GM19099 (cell line): Measurements from ENCODE around the gene VGLL1.

Source experiments
- POLR2A ChIP-seq: IDR thresholded peaks from 3 replicates; pipeline ENCODE4 v1.6.1; 2011; ENCODE audit warnings: low read depth; ENCODE audit not compliant: insufficient read length; ENCODE audit errors: extremely low read depth

Gene VGLL1

GRCh38 chrX:136531951-136532350, at the start of gene VGLL1:
Gene VGLL1 (plus strand): TSS chrX:136532215. CDS start chrX:136536021, 3,806 bp downstream.
- TF ChIP-seq POLR2A, result no peak

- no peak for TF ChIP-seq POLR2A
Measured at GRCh38 chrX:136487647-136488046, 44.4 kb upstream of the VGLL1 start, which contains the start of gene BRS3. Gene BRS3 (plus strand): TSS chrX:136487947. CDS start chrX:136488115, 168 bp downstream.

GRCh38 chrX:136488706-136489105, 43.3 kb upstream of the VGLL1 start:
- TF ChIP-seq POLR2A, result no peak

GRCh38 chrX:136491832-136492231, 40.2 kb upstream of the VGLL1 start:
- no peak for TF ChIP-seq POLR2A

- no peak for TF ChIP-seq POLR2A
Measured at GRCh38 chrX:136493011-136493410, 39.0 kb upstream of the VGLL1 start.

GRCh38 chrX:136495043-136495442, 37.0 kb upstream of the VGLL1 start:
- TF ChIP-seq POLR2A, result no peak

GRCh38 chrX:136496186-136496763, 35.7 kb upstream of the VGLL1 start:
- TF ChIP-seq POLR2A, result no peak

- TF ChIP-seq POLR2A, result peak; percentile 62
Measured at GRCh38 chrX:136496764-136497555, 35.1 kb upstream of the VGLL1 start.

GRCh38 chrX:136497556-136498052, 34.4 kb upstream of the VGLL1 start, which contains the start of gene HTATSF1:
Gene HTATSF1 (plus strand): TSS chrX:136497592. CDS start chrX:136497685, 93 bp downstream.
- TF ChIP-seq POLR2A, result no peak

- TF ChIP-seq POLR2A, result no peak
Measured at GRCh38 chrX:136519069-136519468, 12.9 kb upstream of the VGLL1 start.

- TF ChIP-seq POLR2A, result no peak
Measured at GRCh38 chrX:136523770-136524169, 8.2 kb upstream of the VGLL1 start.

GRCh38 chrX:136525738-136526606, 6.0 kb upstream of the VGLL1 start:
- no peak for TF ChIP-seq POLR2A

- TF ChIP-seq POLR2A, result no peak
Measured at GRCh38 chrX:136528645-136529315, 3.2 kb upstream of the VGLL1 start.

GRCh38 chrX:136529795-136530194, 2.2 kb upstream of the VGLL1 start:
- no peak for TF ChIP-seq POLR2A
